ENCODE data around the gene GUCA1A.

GUCA1A gene

GRCh38 chr6:42173101-42173500 is at the start of gene GUCA1A:
TSS of gene GUCA1A (plus strand) at chr6:42173364. CDS start at chr6:42173614, 250 bp downstream.
- no peak for DNase-seq

DNA sequence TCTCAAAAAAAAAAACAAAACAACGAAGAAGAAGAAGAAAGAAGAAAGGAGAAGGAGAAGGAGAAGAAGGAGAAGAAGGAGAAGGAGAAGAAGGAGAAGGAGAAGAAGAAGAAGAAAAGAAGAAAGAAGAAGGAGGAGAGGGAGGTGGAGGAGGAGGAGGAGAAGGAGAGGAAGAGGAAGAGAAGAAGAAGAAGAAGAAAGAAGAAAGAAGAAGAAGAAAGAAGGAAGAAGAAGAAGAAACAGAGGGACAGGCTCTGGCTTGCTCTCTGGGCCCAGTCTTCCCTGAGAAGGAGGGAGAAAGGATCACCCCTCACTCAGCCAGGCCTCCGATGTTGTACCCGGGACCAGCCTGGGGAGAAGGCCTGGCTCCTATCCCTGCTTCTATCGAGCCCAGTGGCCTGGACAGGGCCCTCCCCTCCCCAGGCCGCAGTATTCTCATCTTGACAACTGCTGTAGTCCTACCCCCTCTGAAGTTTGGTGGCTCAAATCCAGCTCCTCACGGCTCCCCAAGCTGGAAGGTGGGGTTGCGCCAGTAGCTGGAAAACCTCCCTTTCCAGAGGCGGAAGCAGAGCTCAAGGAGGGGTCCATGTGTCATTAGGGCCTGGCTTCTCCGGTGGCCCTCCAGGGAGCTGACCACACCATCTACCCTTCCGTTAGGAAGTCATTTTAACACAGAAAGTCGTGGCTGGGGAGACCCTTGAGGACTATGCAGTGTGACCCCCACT is 49.6 kb upstream of the GUCA1A start:
- DNase-seq = no peak

- DNase-seq = no peak
These were observed 48.8 kb upstream of the GUCA1A start for GRCh38 chr6:42124223-42124836.

- no peak for DNase-seq
These were observed 47.9 kb upstream of the GUCA1A start for GRCh38 chr6:42125231-42125630.

GRCh38 chr6:42125663-42126062 is 47.5 kb upstream of the GUCA1A start:
- no peak for DNase-seq

DNA sequence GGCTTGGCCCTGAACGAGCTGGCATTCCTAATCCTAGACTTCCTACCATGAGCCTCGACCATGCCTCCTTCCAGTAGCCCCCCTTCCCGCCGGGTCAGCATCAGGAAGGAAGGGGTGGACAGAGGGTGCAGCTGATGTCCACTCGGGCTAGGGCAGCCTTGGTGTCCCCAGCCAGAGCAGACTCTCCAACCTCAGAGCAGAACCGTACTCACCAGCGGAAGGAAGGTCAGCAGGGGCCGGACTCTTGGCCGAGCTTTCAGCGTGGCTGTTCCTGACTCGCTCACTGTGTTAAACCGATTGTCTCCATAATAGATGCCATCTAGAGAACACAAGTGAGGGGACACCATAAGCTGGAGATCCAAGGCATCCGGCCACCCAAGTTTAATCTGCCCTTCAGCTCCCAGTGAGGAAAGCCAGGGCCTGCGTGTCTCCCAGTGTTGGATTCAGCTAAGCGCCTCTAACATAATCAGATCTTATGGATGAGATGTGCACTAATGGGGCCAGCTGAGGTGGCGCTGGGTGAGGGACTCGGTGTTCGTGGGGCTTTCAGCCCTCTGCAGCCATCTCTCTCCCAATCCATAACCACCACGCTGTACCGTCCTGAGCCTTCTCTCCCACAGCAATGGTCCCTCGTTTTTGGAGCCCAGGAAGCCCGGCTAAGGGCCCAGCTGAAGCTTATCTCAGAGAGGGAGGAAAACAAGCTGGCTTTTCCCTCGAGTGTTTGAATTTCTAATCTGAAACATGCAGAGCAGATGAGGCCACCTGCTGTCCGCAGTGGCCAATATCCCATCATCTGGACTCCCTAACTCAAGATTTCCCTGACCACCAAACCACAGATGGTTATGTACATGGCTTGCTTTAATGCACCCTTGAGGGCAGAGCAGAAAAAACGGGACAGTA is 44.5 kb upstream of the GUCA1A start:
- no peak for DNase-seq

DNA sequence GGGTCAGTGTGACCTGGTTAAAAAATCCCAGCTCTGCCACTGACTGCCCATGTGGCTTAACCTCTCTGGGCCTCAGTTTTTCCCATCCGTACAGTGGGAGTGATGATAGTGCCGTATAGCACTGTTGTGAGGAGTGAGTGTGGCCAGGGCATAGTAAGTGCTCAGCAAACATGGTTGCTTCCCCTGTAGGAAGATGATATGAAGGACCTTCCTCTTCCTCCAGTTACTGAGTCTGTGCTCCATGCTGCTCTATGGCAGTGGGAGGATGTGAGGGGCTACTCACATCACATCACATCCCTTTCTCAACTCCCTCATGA is 43.8 kb upstream of the GUCA1A start:
- DNase-seq = no peak

- no peak for DNase-seq
These were observed 41.6 kb upstream of the GUCA1A start for GRCh38 chr6:42131531-42131930.

GRCh38 chr6:42133926-42134325 is 39.2 kb upstream of the GUCA1A start:
- no peak for DNase-seq

DNA sequence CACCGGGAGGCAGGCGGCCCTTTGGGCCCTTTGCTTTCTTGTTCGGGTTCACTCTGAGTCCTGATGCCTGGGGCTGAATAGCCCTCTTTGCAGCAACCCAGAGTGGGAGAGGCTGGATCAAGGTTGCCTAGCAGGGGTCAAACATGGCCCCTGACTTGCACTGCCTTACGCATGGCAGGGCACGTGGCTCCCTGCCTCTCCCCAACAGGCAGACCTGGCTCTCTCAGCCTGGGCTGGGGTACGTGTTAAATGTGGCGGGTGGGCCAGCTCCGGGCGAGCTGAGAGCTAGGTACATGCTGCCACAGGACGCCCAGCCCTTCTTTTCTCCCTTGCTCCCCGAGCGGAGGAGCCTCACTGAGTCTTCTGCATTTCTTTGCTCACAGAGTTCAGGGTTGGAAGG is 38.0 kb upstream of the GUCA1A start:
- no peak for DNase-seq

DNA sequence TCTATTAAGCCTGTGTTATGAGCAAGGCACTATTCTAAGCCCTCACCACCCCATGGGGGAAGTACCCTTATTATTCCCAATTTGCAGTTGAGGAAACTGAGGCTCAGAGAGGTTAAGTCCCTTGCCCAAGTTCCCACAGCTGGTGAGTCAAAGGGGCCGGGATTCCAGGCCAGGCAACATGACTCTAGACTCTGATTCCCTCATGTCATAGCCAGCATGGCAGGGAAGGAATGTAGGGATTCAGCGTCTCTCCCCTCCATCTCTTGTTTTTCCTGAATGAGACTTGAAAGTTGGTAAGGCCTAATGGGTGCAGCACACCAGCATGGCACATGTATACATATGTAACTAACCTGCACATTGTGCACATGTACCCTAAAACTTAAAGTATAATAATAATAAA is 37.4 kb upstream of the GUCA1A start:
- DNase-seq = no peak

DNA sequence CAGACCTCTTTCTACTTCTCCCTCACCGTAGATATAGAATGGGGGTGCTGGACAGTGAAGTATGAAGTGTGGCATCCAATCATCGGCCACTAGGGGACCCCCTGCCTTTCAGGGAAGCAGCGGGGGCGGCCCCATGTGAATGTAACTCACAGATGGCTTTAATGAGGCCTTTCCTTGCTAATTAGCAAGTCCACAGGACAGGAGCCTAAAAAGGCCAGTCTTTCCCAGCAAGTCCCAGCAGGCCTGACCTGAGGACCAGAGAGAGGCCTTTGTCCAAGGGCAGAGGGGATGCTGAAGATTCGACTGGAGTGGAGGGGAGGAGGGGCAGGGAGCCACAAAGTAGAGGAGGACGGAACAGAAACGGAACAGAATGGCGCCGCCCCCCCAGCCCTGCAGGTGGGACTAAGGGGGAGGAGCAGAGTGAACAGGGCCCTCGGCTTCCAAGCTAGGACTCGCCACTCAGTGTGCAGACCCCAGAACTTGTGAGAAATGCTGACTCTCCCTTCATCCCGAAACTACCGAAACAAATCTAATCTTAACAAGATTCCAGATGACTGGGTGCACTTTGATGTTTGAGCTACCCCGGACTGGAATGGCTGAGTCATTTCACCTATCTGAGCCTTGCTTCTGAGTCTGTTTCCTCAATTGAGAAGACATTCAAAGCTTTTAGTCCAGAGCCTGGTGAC is 36.5 kb upstream of the GUCA1A start:
- no peak for DNase-seq

- DNase-seq = no peak
These were observed 35.9 kb upstream of the GUCA1A start for GRCh38 chr6:42137194-42137753.

GRCh38 chr6:42138190-42138589 is 35.0 kb upstream of the GUCA1A start:
- no peak for DNase-seq

- DNase-seq = no peak
These were observed 34.2 kb upstream of the GUCA1A start for GRCh38 chr6:42138630-42139619.

GRCh38 chr6:42140032-42140431 is 33.1 kb upstream of the GUCA1A start:
- DNase-seq = no peak

GRCh38 chr6:42140756-42141602 is 32.2 kb upstream of the GUCA1A start:
- no peak for DNase-seq

DNA sequence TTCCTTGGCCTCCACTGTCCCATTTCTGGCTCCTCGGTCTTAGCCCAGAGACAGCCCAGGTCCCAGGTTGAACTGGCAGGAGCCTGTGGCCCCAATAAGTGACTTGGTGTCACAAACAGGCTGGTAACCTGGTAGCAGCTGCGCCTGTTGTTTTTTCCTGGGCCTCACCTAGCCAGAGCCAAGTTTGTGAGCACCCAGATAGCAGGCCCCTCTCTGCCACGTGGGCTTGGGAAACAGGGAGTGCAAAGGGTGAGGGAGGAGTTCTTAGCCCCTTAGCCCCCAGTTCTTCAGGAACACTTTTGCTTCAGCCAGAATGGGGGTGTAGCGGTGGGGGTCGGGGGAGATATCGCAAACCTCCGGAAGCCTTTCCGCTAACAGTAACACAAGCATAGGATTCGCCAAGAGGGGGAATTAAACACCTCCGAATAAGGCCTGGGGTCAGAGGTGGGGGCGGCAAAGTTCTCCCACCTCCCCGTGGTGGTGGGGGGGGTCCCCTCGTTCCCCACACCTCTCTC is 31.5 kb upstream of the GUCA1A start:
- DNase-seq = no peak

DNA sequence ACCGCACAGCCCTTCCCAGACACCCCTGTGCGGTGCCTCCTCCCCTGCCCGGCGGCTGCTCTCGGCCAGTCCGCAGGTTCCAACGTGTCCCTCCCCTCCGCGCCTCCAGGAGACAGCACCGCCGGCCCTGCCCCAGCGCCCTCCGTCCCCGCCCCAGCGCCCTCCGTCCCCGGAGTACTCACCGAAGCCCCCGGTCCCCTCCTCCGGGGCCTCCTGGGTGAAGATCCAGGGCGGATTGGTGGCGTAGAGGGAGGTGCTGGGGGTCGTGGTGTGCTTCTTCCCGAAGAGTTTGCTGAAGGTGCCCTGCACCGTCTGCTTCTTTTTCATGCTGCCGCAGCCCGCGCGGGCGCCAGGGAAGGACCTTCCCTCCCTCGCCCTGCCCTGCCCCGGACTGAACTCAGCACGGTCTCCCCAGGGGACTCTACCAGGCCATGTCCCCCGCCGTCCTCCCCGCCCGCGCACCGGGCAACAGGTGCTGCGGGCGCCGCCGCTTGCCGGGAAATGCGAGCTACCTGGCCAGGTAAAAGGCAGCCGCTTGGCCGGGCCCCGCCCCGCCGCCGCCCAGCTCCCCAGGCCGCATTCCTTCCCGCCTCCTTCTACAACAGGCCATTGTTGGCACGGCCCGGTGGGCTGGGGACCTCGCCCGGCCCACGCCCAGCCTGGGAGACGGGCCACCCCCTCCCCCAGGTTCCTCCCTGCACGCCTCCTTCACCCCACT is 30.9 kb upstream of the GUCA1A start, which contains the start of gene C6orf132:
Gene C6orf132, minus strand, starts transcription at position 503 of the 718 bp plus-strand sequence. Its CDS starts 176 bp downstream, at position 327.
- no peak for DNase-seq

- DNase-seq = no peak
These were observed 26.0 kb upstream of the GUCA1A start for GRCh38 chr6:42147138-42147562.
